HG03354 (cell line): Measurements from ENCODE around the gene MED16.
"Not testable (repeated sequence)": the region's sequence is repeated elsewhere in the genome, so short reads cannot be mapped to it uniquely, and the experiment has no call there.

ENCODE experiments used
- ATAC-seq: cut with Tn5 transposase; IDR thresholded peaks from one replicate; pipeline ENCODE4 v1.9.1; 2021; ENCODE audit warnings: mild to moderate bottlenecking; ENCODE audit not compliant: unreplicated experiment, poor library complexity, severe bottlenecking

Gene MED16

DNA sequence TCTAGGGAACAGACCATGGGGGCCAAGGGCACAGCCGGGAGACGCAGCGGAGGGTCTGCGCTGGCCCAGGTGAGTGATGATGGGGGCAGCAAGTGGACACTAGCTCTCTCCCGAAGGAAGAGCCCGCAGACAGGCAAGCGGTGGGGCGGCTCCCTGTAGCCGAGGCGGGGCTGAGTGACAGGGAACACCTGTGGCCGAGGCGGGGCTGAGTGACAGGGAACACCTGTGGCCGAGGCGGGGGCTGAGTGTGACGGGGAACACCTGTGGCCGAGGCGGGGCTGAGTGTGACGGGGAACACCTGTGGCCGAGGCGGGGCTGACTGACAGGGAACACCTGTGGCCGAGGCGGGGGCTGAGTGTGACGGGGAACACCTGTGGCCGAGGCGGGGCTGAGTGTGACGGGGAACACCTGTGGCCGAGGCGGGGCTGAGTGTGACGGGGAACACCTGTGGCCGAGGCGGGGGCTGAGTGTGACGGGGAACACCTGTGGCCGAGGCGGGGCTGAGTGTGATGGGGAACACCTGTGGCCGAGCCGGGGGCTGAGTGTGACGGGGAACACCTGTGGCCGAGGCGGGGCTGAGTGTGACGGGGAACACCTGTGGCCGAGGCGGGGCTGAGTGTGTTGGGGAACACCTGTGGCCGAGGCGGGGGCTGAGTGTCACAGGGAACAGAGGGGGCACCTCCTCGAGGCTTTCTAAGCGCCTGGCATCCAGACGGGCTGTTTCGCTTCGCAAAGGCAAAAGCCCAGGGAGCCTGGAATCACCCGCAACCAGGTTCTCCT, 1.4 kb downstream of the MED16 start:
- ATAC-seq = not testable (repeated sequence)

GRCh38 chr19:890831-891230, 2.2 kb downstream of the MED16 start:
- ATAC-seq = no peak

GRCh38 chr19:889662-890295, 3.2 kb downstream of the MED16 start:
- no peak for ATAC-seq

- ATAC-seq = no peak
These were observed 4.2 kb downstream of the MED16 start for GRCh38 chr19:888581-889385.

GRCh38 chr19:887599-887998, 5.4 kb downstream of the MED16 start:
- no peak for ATAC-seq

- no peak for ATAC-seq
These were observed 5.9 kb downstream of the MED16 start for GRCh38 chr19:887072-887471.

GRCh38 chr19:885536-886224, 7.3 kb downstream of the MED16 start:
- ATAC-seq = no peak

- no peak for ATAC-seq
These were observed 8.4 kb downstream of the MED16 start for GRCh38 chr19:884420-885211.

DNA sequence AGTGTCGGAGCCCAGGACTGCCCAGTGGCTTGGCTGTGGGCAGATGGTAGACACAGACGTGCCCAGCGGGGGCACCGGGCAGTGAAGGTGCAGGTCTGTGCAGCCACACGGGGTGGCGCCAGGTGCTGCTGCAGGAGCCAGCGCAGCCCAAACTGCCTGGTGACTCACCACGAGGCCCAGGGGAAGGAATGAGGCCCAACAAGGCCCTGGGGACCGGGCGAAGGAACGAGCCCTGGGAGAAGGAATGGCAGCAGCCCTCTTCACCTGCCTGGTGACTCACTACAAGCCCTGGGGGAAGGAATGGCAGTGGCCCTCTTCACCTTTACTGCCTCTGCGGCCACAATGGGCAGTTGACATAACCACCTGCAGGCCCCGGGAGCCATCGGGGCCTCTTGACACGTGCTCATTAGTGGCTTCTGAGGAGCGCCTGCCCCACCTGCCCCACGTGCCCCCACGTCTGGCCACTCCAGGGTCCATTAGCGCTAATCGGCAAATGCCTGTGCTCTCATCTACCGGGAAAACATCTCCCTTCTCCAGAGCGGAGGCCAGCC, 9.3 kb downstream of the MED16 start:
- no peak for ATAC-seq

- ATAC-seq = no peak
These were observed 10.0 kb downstream of the MED16 start for GRCh38 chr19:882871-883497.

GRCh38 chr19:881385-882071, 11.5 kb downstream of the MED16 start:
- no peak for ATAC-seq

- ATAC-seq = no peak
These were observed 13.1 kb downstream of the MED16 start for GRCh38 chr19:879711-880438.

GRCh38 chr19:878751-879561, 14.0 kb downstream of the MED16 start:
- not testable (repeated sequence) for ATAC-seq

- not testable (repeated sequence) for ATAC-seq
These were observed 14.9 kb downstream of the MED16 start for GRCh38 chr19:877992-878660.

GRCh38 chr19:876780-877314, 16.1 kb downstream of the MED16 start:
- ATAC-seq = no peak

GRCh38 chr19:876089-876488, 16.9 kb downstream of the MED16 start:
- no peak for ATAC-seq
